ENCODE measurements around the gene GBP5.

GRCh38 chr1:89259283-89259971 is 13.2 kb downstream of the GBP5 start:
- TF ChIP-seq CTCF (IDR thresholded peaks at IDR 0.05) (no peak), POLR2A (IDR thresholded peaks at IDR 0.05) (no peak)

All from esophagus squamous epithelium (tissue), 4 donors.